IPS-18c (cell line): ENCODE measurements around the gene SSPN.

Experiments
- H3K4me3 ChIP-seq: 2 replicates; pipeline ENCODE4 v1.7.0; 2013; ENCODE audit warnings: low read depth, mild to moderate bottlenecking, low read length, moderate library complexity; ENCODE audit not compliant: insufficient read depth
- H3K9me3 ChIP-seq: one replicate; pipeline ENCODE4 v1.6.1; 2013; ENCODE audit warnings: mild to moderate bottlenecking, low read length, moderate library complexity; ENCODE audit not compliant: control insufficient read depth, insufficient read depth

SSPN gene

GRCh38 chr12:26271889-26272492 lies 76.6 kb downstream of the SSPN start:
- Histone ChIP-seq H3K4me3 (no peak overlapping the region), H3K9me3 (no peaks in the 10 kb centered on the region)

GRCh38 chr12:26272851-26273250 lies 77.5 kb downstream of the SSPN start:
- H3K9me3 ChIP-seq, result no peaks in the 10 kb centered on the region
- H3K4me3 ChIP-seq, result no peak overlapping the region

- no peaks in the 10 kb centered on the region for H3K9me3 ChIP-seq
- no peak overlapping the region for H3K4me3 ChIP-seq
Measured at GRCh38 chr12:26273811-26274210, 78.4 kb downstream of the SSPN start.

GRCh38 chr12:26274441-26275312 lies 79.3 kb downstream of the SSPN start:
- Histone ChIP-seq H3K9me3 (no peaks in the 10 kb centered on the region), H3K4me3 (no peak overlapping the region)

GRCh38 chr12:26275313-26276131 lies 80.1 kb downstream of the SSPN start:
- H3K9me3 ChIP-seq, result no peaks in the 10 kb centered on the region
- H3K4me3 ChIP-seq, result no peak overlapping the region

GRCh38 chr12:26276709-26277108 lies 81.3 kb downstream of the SSPN start:
- Histone ChIP-seq H3K4me3 (no peak overlapping the region), H3K9me3 (no peaks in the 10 kb centered on the region)

GRCh38 chr12:26277506-26278246 lies 82.3 kb downstream of the SSPN start:
- Histone ChIP-seq H3K4me3 (no peak overlapping the region), H3K9me3 (no peaks in the 10 kb centered on the region)

GRCh38 chr12:26278266-26278665 lies 82.9 kb downstream of the SSPN start:
- H3K4me3 ChIP-seq, result no peak overlapping the region

GRCh38 chr12:26278666-26279065 lies 83.3 kb downstream of the SSPN start:
- no peak overlapping the region for H3K4me3 ChIP-seq
- H3K9me3 ChIP-seq, result no peaks in the 10 kb centered on the region

More at GRCh38 chr12:26278266-26278665, 82.9 kb downstream of the SSPN start:
- no peaks in the 10 kb centered on the region for H3K9me3 ChIP-seq

GRCh38 chr12:26279091-26279490 lies 83.7 kb downstream of the SSPN start:
- Histone ChIP-seq H3K4me3 (no peak overlapping the region), H3K9me3 (no peaks in the 10 kb centered on the region)

GRCh38 chr12:26279908-26280307 lies 84.5 kb downstream of the SSPN start:
- H3K9me3 ChIP-seq, result no peaks in the 10 kb centered on the region
- H3K4me3 ChIP-seq, result no peak overlapping the region

- H3K9me3 ChIP-seq, result no peaks in the 10 kb centered on the region
- H3K4me3 ChIP-seq, result no peak overlapping the region
Measured at GRCh38 chr12:26280869-26281268, 85.5 kb downstream of the SSPN start.

- no peak overlapping the region for H3K4me3 ChIP-seq
- no peaks in the 10 kb centered on the region for H3K9me3 ChIP-seq
Measured at GRCh38 chr12:26281320-26281719, 85.9 kb downstream of the SSPN start.

- H3K4me3 ChIP-seq, result no peak overlapping the region
Measured at GRCh38 chr12:26282339-26282940, 87.1 kb downstream of the SSPN start.

GRCh38 chr12:26283046-26283445 lies 87.7 kb downstream of the SSPN start:
- Histone ChIP-seq H3K4me3 (no peak overlapping the region), H3K9me3 (no peaks in the 10 kb centered on the region)

More at GRCh38 chr12:26282339-26282940, 87.1 kb downstream of the SSPN start:
- H3K9me3 ChIP-seq, result no peaks in the 10 kb centered on the region

GRCh38 chr12:26283617-26284016 lies 88.2 kb downstream of the SSPN start:
- Histone ChIP-seq H3K4me3 (no peak overlapping the region), H3K9me3 (no peaks in the 10 kb centered on the region)

- H3K9me3 ChIP-seq, result no peaks in the 10 kb centered on the region
- H3K4me3 ChIP-seq, result no peak overlapping the region; the same call in 1 of the 2 replicates
Measured at GRCh38 chr12:26285401-26285800, 90.0 kb downstream of the SSPN start.
